NCI-H748 treated with DMSO at 0.1 percent for 48 hours (cell line): Measurements from ENCODE around the gene ATP6V0D1.
"Not testable (repeated sequence)": the region's sequence is repeated elsewhere in the genome, so short reads cannot be mapped to it uniquely, and the experiment has no call there.

Experiments used
- DNase-seq: peaks from one replicate; lab custom pipeline; 2025; lab: John Stamatoyannopoulos, UW

ATP6V0D1 gene

GRCh38 chr16:67480833-67481560 lies at the start of gene ATP6V0D1:
Gene ATP6V0D1, minus strand, starts transcription at chr16:67481157. Its CDS starts 71 bp downstream, at chr16:67481086.
- peak; percentile 85 for DNase-seq

- no peak for DNase-seq
These were observed 49.3 kb upstream of the ATP6V0D1 start for GRCh38 chr16:67530013-67530939.

- no peak for DNase-seq
These were observed 48.6 kb upstream of the ATP6V0D1 start for GRCh38 chr16:67529582-67530012.

DNA sequence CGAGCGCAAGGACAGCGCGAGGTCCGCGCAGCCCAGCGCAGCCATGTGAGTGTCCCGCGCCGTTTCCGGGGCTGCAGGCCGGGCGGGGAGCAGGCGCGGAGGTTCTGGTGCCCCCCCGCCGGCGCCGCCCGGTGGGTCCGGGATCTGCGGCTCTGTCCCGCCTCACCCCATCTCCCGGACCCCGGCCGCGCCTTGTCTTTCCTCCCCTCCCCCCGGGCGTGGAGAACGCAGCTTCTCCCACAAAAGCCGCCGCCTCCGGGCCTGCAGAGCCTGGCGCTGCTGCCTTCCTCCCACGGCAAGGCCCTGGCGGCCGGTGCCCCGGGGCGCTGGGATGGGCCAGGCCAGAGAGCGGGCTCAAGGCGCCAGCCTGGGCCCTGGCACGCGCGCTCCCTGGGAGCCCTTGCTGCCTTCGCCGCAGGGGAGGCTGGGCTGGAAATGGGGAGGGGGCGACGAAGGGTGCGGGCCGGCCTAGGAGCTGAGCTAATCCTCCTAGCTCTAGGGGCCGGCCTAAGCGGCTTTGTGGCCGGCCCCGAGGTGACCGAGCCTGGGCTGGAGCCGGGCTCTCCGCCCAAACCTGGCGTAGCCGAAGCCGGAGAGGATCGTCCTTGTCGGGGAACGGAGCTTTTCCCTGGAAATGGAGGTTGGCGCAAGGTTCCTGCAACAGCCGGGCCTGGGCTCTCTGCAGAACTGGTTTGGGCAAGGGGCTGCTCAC lies 48.1 kb upstream of the ATP6V0D1 start:
- DNase-seq = no peak

- DNase-seq = no peak
These were observed 47.4 kb upstream of the ATP6V0D1 start, which contains the start of gene RIPOR1 for GRCh38 chr16:67528222-67528869. Gene RIPOR1, plus strand, starts transcription at chr16:67528829. Its CDS starts 9,618 bp downstream, at chr16:67538447.

GRCh38 chr16:67526149-67526791 lies 45.3 kb upstream of the ATP6V0D1 start:
- no peak for DNase-seq

GRCh38 chr16:67525176-67525860 lies 44.4 kb upstream of the ATP6V0D1 start:
- no peak for DNase-seq

DNA sequence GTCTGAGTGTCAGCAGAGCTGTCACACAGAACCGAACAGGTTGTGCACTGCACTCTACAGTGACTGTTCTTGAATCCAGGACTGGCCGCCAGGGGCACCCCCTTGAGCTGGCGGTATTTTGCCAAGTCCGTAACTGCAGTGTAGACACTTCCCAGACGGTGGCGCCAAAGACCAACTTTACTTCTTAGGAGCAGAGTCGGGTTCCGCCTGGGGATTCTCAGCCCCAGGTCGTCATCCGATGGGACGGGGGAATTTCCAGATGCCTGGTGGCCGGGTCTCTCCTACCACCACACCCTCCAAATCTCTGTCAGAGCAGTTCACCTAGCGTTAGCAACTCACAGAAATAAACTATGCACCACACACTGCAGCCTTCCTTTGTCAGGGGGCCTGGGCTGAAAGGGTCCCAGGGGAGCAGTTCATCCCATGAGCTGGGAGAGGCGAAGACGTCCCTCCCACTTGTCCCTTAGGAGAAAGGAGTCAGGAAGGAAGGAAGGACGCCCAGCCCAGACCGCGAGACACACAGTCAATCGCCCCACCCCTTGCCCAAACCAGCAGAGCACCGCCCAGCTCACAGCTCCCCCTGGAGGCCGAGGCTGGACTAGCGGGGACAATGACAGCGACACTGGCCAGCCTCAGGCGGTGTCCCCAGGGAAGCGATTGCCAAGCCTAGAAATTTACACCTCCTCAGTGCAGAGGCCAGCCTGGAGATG lies 40.3 kb upstream of the ATP6V0D1 start:
- peak; percentile 68 for DNase-seq

DNA sequence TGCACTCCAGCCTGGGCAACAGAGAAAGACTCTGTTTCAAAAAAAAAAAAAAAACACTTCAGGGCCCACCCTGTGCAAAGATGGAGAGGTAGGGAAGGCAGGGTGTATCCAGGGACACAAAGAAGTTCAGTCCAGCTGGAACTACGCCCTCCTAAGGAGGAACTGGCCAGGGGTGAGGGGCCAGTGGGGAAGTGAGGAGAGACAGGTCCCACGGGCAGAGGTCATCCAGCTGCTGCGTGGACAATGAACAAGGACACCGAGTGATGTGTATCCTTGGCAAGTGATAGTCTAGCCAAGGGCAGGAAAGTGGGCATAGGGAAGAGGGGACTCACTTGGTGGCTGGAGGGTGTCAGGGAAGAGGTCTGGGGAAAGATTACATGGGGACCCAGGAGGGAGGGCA lies 38.3 kb upstream of the ATP6V0D1 start:
- DNase-seq = no peak

- no peak for DNase-seq
These were observed 37.7 kb upstream of the ATP6V0D1 start for GRCh38 chr16:67518676-67519075.

GRCh38 chr16:67517661-67518423 lies 36.9 kb upstream of the ATP6V0D1 start:
- DNase-seq = no peak

GRCh38 chr16:67517155-67517445 lies 36.1 kb upstream of the ATP6V0D1 start:
- no peak for DNase-seq

DNA sequence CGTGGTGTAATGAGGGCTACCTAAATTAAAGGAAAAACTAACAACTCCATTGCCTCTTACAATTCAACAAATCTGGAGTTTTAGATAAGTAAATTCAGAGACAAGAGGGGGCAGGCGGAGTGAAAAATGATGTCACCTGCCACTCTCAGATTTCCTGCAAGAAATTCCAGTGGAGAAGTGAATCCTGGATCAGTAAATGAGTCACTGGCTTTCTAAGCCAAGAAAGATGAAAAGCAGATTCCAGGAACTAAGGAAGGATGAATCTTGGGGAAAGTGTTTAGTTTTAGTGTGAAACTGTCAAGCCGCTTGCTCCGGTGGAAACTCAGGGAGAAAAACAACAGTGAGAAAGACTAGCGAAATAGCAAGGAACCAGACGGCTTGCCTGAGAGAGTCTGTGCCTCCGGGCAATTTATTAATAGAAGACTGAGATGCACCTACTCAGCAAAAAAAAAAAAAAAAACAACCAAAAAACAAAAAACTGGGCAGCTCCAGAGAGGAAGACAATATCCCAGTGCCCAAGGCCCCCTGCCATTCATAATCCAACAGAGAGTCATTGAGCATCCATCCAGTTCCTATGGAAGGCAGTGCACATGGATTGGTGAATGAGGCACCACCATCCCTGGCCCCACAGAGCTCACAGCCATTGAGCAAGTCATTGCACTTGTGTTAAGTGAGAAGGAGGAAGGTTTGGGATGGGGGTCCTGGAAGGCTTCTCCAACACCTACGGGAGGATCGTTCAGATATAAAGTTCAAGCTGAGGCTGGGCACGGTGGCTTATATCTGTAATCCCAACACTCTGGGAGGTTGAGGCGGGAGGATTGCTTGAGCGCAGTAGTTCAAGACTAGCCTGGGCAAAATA lies 35.6 kb upstream of the ATP6V0D1 start:
- DNase-seq = no peak

DNA sequence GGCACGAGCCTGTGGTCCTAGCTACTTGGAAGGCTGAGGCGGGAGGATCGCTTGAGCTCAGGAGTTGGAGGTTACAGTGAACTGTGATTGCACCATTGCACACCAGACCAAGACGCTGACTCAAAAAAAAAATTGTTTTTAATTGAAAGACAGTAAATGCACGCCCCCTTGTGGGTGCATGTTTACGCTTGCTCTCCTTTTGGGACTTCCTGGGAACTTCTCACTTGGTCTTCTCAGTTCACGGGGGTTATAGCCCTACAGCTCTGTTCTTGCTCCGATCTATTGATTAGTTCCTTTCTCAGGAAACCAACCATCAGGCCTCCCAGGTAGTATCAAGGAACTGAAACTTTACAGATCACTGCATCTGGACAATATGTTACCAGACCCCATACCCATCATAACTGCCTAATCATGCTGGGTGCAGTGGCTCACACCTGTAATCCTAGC lies 33.4 kb upstream of the ATP6V0D1 start:
- no peak for DNase-seq

- not testable (repeated sequence) for DNase-seq
These were observed 32.9 kb upstream of the ATP6V0D1 start for GRCh38 chr16:67513892-67514291.

DNA sequence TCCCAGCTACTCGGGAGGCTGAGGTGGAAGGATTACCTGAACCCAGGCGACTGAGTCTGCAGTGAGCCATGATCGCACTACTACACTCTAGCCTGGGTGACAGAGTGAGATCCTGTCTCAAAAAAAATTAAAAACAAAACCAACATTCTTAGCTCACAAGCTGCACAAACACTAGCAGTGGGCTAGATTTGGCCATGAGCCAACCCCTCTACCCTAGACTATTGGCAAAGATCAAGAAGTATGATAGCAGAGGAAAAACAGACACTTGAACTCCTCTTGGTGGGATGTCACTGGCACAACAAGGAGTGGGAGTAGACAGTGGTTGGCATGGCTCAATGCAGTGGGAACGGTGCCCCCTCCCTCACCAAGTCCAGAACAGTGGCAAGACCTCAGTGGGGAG lies 28.1 kb upstream of the ATP6V0D1 start:
- DNase-seq = no peak

- DNase-seq = no peak
These were observed 25.5 kb upstream of the ATP6V0D1 start for GRCh38 chr16:67506468-67506867.
